H9 (cell line): ENCODE results near the gene ABTB1. TPM values are rescaled to one million over a fixed set of nuclear protein-coding genes. Genes with fewer than 3 reads are reported as not detected.

Experiments used
- DNase-seq: peaks from one replicate; pipeline ENCODE4 v3.0.0-alpha.2; 2017
- H2AFZ ChIP-seq: one replicate; pipeline ENCODE4 v1.6.1; 2013; ENCODE audit warnings: mild to moderate bottlenecking, low read length, control low read depth, moderate library complexity
- H2AK5ac ChIP-seq: 2 replicates; pipeline ENCODE4 v1.6.1; 2013; ENCODE audit warnings: low read length, control low read depth, mixed read lengths; ENCODE audit not compliant: insufficient read length
- H2BK120ac ChIP-seq: one replicate; pipeline ENCODE4 v1.6.1; 2013; ENCODE audit warnings: low read depth, mild to moderate bottlenecking, low read length, control low read depth, inconsistent platforms; ENCODE audit not compliant: poor library complexity, severe bottlenecking
- H2BK12ac ChIP-seq: 2 replicates; pipeline ENCODE4 v1.6.1; 2013; ENCODE audit warnings: low read length, control low read depth, mixed read lengths, low read depth; ENCODE audit not compliant: insufficient read length
- H2BK15ac ChIP-seq: 2 replicates; pipeline ENCODE4 v1.6.1; 2013; ENCODE audit warnings: low read depth, low read length, control low read depth
- H2BK20ac ChIP-seq: one replicate; pipeline ENCODE4 v1.6.1; 2013; ENCODE audit warnings: low read depth, mild to moderate bottlenecking, low read length, control low read depth, inconsistent platforms; ENCODE audit not compliant: poor library complexity, severe bottlenecking
- H2BK5ac ChIP-seq: 2 replicates; pipeline ENCODE4 v1.6.1; 2013; ENCODE audit warnings: low read length, control low read depth, mixed read lengths; ENCODE audit not compliant: insufficient read length
- H3K14ac ChIP-seq: 2 replicates; pipeline ENCODE4 v1.6.1; 2013; ENCODE audit warnings: low read length, control low read depth; ENCODE audit not compliant: insufficient read depth
- H3K18ac ChIP-seq: 2 replicates; pipeline ENCODE4 v1.6.1; 2013; ENCODE audit warnings: low read depth, mild to moderate bottlenecking, mixed read lengths, low read length, control low read depth; ENCODE audit not compliant: insufficient read length
- H3K23ac ChIP-seq: 2 replicates; pipeline ENCODE4 v1.6.1; 2013; ENCODE audit warnings: low read length, control low read depth, mixed read lengths, low read depth; ENCODE audit not compliant: insufficient read length
- H3K23me2 ChIP-seq: 2 replicates; pipeline ENCODE4 v1.6.1; 2013; ENCODE audit warnings: low read depth, mild to moderate bottlenecking, mixed read lengths, low read length, control low read depth; ENCODE audit not compliant: insufficient read length, poor library complexity, severe bottlenecking
- H3K27ac ChIP-seq: 2 replicates; pipeline ENCODE4 v1.5.1; 2013; ENCODE audit warnings: low read length, control low read depth, mixed read lengths, low read depth; ENCODE audit not compliant: insufficient read length
- H3K27me3 ChIP-seq: 2 replicates; pipeline ENCODE4 v1.6.1; 2013; ENCODE audit warnings: low read length, control low read depth, inconsistent platforms; ENCODE audit not compliant: insufficient read depth
- H3K4ac ChIP-seq: 2 replicates; pipeline ENCODE4 v1.6.1; 2013; ENCODE audit warnings: low read depth, mild to moderate bottlenecking, control low read depth, inconsistent platforms, low read length, moderate library complexity
- H3K4me1 ChIP-seq: 2 replicates; pipeline ENCODE4 v1.6.1; 2013; ENCODE audit warnings: low read length, control low read depth, inconsistent platforms; ENCODE audit not compliant: insufficient read depth
- H3K4me2 ChIP-seq: 2 replicates; pipeline ENCODE4 v1.6.1; 2013; ENCODE audit warnings: low read length, control low read depth, mixed read lengths; ENCODE audit not compliant: insufficient read length, insufficient read depth
- H3K56ac ChIP-seq: 2 replicates; pipeline ENCODE4 v1.6.1; 2013; ENCODE audit warnings: low read depth, mild to moderate bottlenecking, mixed read lengths, low read length, control low read depth; ENCODE audit not compliant: insufficient read length
- H3K79me1 ChIP-seq: 2 replicates; pipeline ENCODE4 v1.6.1; 2013; ENCODE audit warnings: low read depth, mild to moderate bottlenecking, moderate library complexity, low read length, control low read depth, inconsistent platforms; ENCODE audit not compliant: insufficient read depth, poor library complexity, severe bottlenecking
- H3K79me2 ChIP-seq: 2 replicates; pipeline ENCODE4 v1.6.1; 2013; ENCODE audit warnings: low read length, control low read depth, inconsistent platforms; ENCODE audit not compliant: insufficient read depth
- H3K9ac ChIP-seq: 2 replicates; pipeline ENCODE4 v1.6.1; 2013; ENCODE audit warnings: low read length, control low read depth, mixed read lengths; ENCODE audit not compliant: insufficient read length; ENCODE audit errors: extremely low read depth
- H3K9me3 ChIP-seq: one replicate; pipeline ENCODE4 v1.6.1; 2013; ENCODE audit warnings: low read depth, low read length, inconsistent platforms; ENCODE audit not compliant: control insufficient read depth
- H3T11ph ChIP-seq: one replicate; pipeline ENCODE4 v1.6.1; 2013; ENCODE audit warnings: mild to moderate bottlenecking, low read length, control low read depth, inconsistent platforms
- H4K20me1 ChIP-seq: one replicate; pipeline ENCODE4 v1.6.1; 2013; ENCODE audit not compliant: control insufficient read depth, insufficient read length, insufficient read depth
- H4K5ac ChIP-seq: 2 replicates; pipeline ENCODE4 v1.6.1; 2013; ENCODE audit warnings: low read depth, mild to moderate bottlenecking, mixed read lengths, low read length, control low read depth; ENCODE audit not compliant: insufficient read length
- H4K8ac ChIP-seq: replicated peaks from 2 replicates; pipeline ENCODE4 v1.6.1; 2013; ENCODE audit warnings: low read length, control low read depth, mixed read lengths, low read depth; ENCODE audit not compliant: insufficient read length
- H4K91ac ChIP-seq: 2 replicates; pipeline ENCODE4 v1.6.1; 2013; ENCODE audit warnings: low read depth, mild to moderate bottlenecking, moderate library complexity, mixed read lengths, low read length, control low read depth; ENCODE audit not compliant: insufficient read length
- H3K27ac Mint-ChIP-seq, 3 experiments: 2 replicates in 2 of 3; 3 replicates in 1 of 3; pipeline ENCODE4 v1.8.0; 2020 to 2021; ENCODE audit warnings: mixed read lengths in 3 of 3, mild to moderate bottlenecking in 1 of 3, moderate library complexity in 1 of 3
- H3K27me3 Mint-ChIP-seq: 2 replicates; pipeline ENCODE4 v1.8.0; 2021; ENCODE audit warnings: low read depth, mild to moderate bottlenecking, moderate library complexity, mixed read lengths
- H3K36me3 Mint-ChIP-seq, 3 experiments: 2 replicates in 2 of 3; 3 replicates in 1 of 3; pipeline ENCODE4 v1.8.0; 2020 to 2021; ENCODE audit warnings: low read depth in 3 of 3, mixed read lengths in 3 of 3; ENCODE audit not compliant: insufficient read depth in 1 of 3
- H3K4me1 Mint-ChIP-seq, 2 experiments: 2 replicates each; pipeline ENCODE4 v1.8.0; 2020; ENCODE audit warnings: mixed read lengths in 2 of 2
- H3K4me3 Mint-ChIP-seq, 2 experiments: 2 replicates in 1 of 2; 3 replicates in 1 of 2; pipeline ENCODE4 v1.8.0; 2020 to 2021; ENCODE audit warnings: mild to moderate bottlenecking in 2 of 2, mixed read lengths in 2 of 2, moderate library complexity in 1 of 2
- H3K9me3 Mint-ChIP-seq, 2 experiments: 2 replicates in 1 of 2; 3 replicates in 1 of 2; pipeline ENCODE4 v1.8.0; 2020; ENCODE audit warnings: mild to moderate bottlenecking in 2 of 2, mixed read lengths in 2 of 2, moderate library complexity in 1 of 2
- CTCF ChIP-seq: fragments of 200-600 bp; sonication (generic); conservative IDR thresholded peaks from 3 replicates; pipeline ENCODE4 v1.8.0; 2021; ENCODE audit warnings: antibody characterized with exemption, mild to moderate bottlenecking
- WGBS: extraction: QIAGEN DNeasy Blood & Tissue Kit; methylation state at CpG from one replicate; pipeline ENCODE4 v1.1.7; 2013; ENCODE audit warnings: missing lambda C conversion rate, low lambda C conversion rate, mixed read lengths; ENCODE audit not compliant: insufficient read length; ENCODE audit errors: extremely low coverage; 5-methylcytosine and 5-hydroxymethylcytosine counted together
- total RNA-seq: library from RNA; stranded (reverse); gene quantifications from 2 replicates; pipeline ENCODE4 v1.2.1, GENCODE V29; 2021

Gene ABTB1
- total RNA-seq, 1 experiment from 2014 or later: 6.2 TPM

GRCh38 chr3:127730171-127730570, 57.4 kb downstream of the ABTB1 start:
- Mint-ChIP-seq H3K4me3 (no peak overlapping the region), H3K27me3 (peaks cover 46% of the 10 kb centered on the region), H3K9me3 (peaks cover 2 to 8% of the 10 kb centered on the region in 2 experiments; a peak in 3 of 5 replicates), H3K36me3 (0 out of 7 replicates have a peak, but pooled peaks cover 0 to 1% (median 0%) of the 10 kb centered on the region in 3 experiments), H3K27ac (no peak overlapping the region), H3K4me1 (peaks cover 35 to 42% of the 10 kb centered on the region in 2 experiments)
- Histone ChIP-seq H2AK5ac (no peak overlapping the region), H2BK20ac (no peak overlapping the region), H4K8ac (no peak overlapping the region), H3K14ac (no peak overlapping the region), H3K79me1 (no peaks in the 10 kb centered on the region), H3K56ac (no peak overlapping the region), H2BK15ac (no peak overlapping the region), H2AFZ (no peak overlapping the region), H3K4ac (no peak overlapping the region), H2BK5ac (no peak overlapping the region), H4K91ac (no peak overlapping the region), H3K4me1 (peaks cover 5% of the 10 kb centered on the region; the same call in 1 of the 2 replicates), H3K23ac (no peak overlapping the region), H4K5ac (no peak overlapping the region), H3K4me2 (no peak overlapping the region), H3K18ac (no peak overlapping the region), H4K20me1 (no peaks in the 10 kb centered on the region), H3K27ac (no peak overlapping the region), H2BK12ac (no peak overlapping the region), H2BK120ac (no peak overlapping the region), H3K23me2 (no peaks in the 10 kb centered on the region), H3T11ph (no peak overlapping the region), H3K9ac (no peak overlapping the region), H3K9me3 (no peaks in the 10 kb centered on the region), H3K79me2 (no peaks in the 10 kb centered on the region), H3K27me3 (no peaks in the 10 kb centered on the region)
- DNase-seq: no peak
- no CpG with 5 or more reads among the region's 8 CpGs for WGBS
- no peak for TF ChIP-seq CTCF

Other genes starting within 250 kb of the ABTB1 start
- gene TPRA1, start 82.2 kb upstream of the ABTB1 start, total RNA-seq: 19.3 and 20.0 TPM in 2 replicates
- gene MCM2, start 74.5 kb upstream of the ABTB1 start, total RNA-seq: 164 and 170 TPM in 2 replicates
- 24.6 and 24.8 TPM in 2 replicates for gene PODXL2, start 43.8 kb upstream of the ABTB1 start, total RNA-seq
- 0.11 and 0.22 TPM in 2 replicates for gene MGLL, start 149.6 kb downstream of the ABTB1 start, total RNA-seq
- not detected in 2 replicates for gene KBTBD12, start 242.3 kb downstream of the ABTB1 start, total RNA-seq